ENCODE measurements around the gene FARP1. TPM values are rescaled to one million over a fixed set of nuclear protein-coding genes. Genes with fewer than 3 reads are reported as not detected.

Gene FARP1
- total RNA-seq, 1 donor from 2014 or later: 128 TPM

DNA sequence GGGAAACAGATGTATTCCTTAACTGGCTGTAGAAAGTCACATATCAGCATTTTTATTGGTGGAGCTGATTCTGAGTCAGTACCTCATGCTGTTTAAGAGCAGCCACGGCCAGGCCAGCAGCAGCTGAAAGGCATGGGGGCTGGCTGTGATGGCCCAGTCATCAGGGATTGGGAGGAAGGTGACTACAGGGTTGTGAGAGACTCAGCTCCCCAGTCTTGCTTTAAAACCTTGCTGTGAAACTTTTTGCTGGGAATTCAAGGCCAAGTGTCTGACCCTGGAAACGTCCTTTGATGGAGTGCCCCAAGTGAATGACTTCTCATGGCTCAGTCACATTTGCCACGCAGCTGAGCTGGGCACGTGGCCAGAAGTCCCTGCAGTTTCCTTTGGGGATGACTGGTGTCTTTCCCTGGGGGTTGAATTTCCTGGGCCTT, 73.3 kb downstream of the FARP1 start:
- H2AFZ ChIP-seq (ENCODE audit: low read depth, low read length): no peak overlapping the region
- peak overlapping the region; percentile 33 for H3K4me2 ChIP-seq (ENCODE audit: low read length)

DNA sequence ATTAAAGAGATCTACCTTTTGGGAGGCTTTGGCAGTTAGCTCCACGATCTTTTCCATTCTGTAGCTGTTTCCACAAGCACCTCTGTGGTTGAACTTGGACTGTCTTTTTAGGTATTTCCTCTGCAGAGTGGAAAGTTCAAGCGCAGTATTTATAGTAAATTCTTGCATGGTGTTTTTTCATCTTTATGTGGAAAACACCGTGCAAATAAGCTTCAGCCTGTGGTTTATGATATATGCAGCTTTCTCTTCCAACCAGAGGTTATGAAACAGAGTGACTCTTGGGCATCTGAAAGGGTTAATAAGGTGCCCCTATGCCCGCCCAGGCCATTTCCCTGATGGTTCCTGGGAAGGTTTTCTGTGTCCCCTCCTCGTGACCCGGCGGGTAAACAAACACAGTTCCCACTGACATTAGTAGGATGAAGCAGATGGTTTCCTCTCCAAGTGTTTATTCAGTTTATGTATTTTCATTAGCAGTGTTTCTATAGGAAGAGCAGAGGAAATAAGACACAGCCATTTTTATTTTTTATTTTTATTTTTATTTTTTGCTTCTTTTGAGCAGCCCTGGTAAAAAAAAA, 73.9 kb downstream of the FARP1 start:
- DNase-seq (ENCODE audit: low read depth): no peak
- peaks cover 6% of the 10 kb centered on the region for H3K9me3 Mint-ChIP-seq (ENCODE audit: unreplicated experiment)
- H3K79me2 ChIP-seq (ENCODE audit: insufficient read depth, low read length): peaks cover 39% of the 10 kb centered on the region
- no peak overlapping the region for H2AFZ ChIP-seq (ENCODE audit: low read depth, low read length)
- no peaks in the 10 kb centered on the region for H3K36me3 ChIP-seq (ENCODE audit: insufficient read depth, low read length)
- peaks cover 34% of the 10 kb centered on the region for H3K4me1 Mint-ChIP-seq (ENCODE audit: low read depth, unreplicated experiment)
- no peak for FAIRE-seq
- H3K27me3 ChIP-seq (ENCODE audit: insufficient read depth, low read length): no peaks in the 10 kb centered on the region
- peaks cover 19% of the 10 kb centered on the region for H3K36me3 Mint-ChIP-seq (ENCODE audit: low read depth, unreplicated experiment)
- peak overlapping the region; percentile 71 for H3K27ac ChIP-seq (ENCODE audit: low read depth, low read length)
- TF ChIP-seq, protein P1, sequence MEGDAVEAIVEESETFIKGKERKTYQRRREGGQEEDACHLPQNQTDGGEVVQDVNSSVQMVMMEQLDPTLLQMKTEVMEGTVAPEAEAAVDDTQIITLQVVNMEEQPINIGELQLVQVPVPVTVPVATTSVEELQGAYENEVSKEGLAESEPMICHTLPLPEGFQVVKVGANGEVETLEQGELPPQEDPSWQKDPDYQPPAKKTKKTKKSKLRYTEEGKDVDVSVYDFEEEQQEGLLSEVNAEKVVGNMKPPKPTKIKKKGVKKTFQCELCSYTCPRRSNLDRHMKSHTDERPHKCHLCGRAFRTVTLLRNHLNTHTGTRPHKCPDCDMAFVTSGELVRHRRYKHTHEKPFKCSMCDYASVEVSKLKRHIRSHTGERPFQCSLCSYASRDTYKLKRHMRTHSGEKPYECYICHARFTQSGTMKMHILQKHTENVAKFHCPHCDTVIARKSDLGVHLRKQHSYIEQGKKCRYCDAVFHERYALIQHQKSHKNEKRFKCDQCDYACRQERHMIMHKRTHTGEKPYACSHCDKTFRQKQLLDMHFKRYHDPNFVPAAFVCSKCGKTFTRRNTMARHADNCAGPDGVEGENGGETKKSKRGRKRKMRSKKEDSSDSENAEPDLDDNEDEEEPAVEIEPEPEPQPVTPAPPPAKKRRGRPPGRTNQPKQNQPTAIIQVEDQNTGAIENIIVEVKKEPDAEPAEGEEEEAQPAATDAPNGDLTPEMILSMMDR (IDR thresholded peaks at IDR 0.05; ENCODE audit: insufficient read depth, low read depth, low read length): no peak
- no peak for TF ChIP-seq EZH2 (IDR thresholded peaks at IDR 0.05; ENCODE audit: insufficient read depth, low read length)
- no peak overlapping the region for H3K4me3 ChIP-seq (ENCODE audit: insufficient read depth, low read depth, low read length)
- no peaks in the 10 kb centered on the region for H3K9me3 ChIP-seq (ENCODE audit: insufficient read depth, low read depth, low read length)
- no peak overlapping the region for H3K9ac ChIP-seq (ENCODE audit: low read length)
- peak overlapping the region; percentile 91 for H3K27ac Mint-ChIP-seq (ENCODE audit: unreplicated experiment)
- no peaks in the 10 kb centered on the region for H3K27me3 Mint-ChIP-seq (ENCODE audit: low read depth, unreplicated experiment)
- peaks cover 44% of the 10 kb centered on the region for H3K4me1 ChIP-seq (ENCODE audit: insufficient read depth, low read length)
- peaks cover 6% of the 10 kb centered on the region for H4K20me1 ChIP-seq (ENCODE audit: insufficient read depth, low read length)
- H3K4me2 ChIP-seq (ENCODE audit: low read length): peak overlapping the region; percentile 33
- H3K4me3 Mint-ChIP-seq (ENCODE audit: unreplicated experiment): no peak overlapping the region

More for the DNA sequence above, 73.3 kb downstream of the FARP1 start:
- Mint-ChIP-seq H3K27ac (ENCODE audit: unreplicated experiment) (peak overlapping the region; percentile 91), H3K4me3 (ENCODE audit: unreplicated experiment) (no peak overlapping the region), H3K9me3 (ENCODE audit: unreplicated experiment) (peaks cover 10% of the 10 kb centered on the region), H3K36me3 (ENCODE audit: low read depth, unreplicated experiment) (peaks cover 19% of the 10 kb centered on the region), H3K27me3 (ENCODE audit: low read depth, unreplicated experiment) (no peaks in the 10 kb centered on the region), H3K4me1 (ENCODE audit: low read depth, unreplicated experiment) (peaks cover 30% of the 10 kb centered on the region)
- no peaks in the 10 kb centered on the region for H3K27me3 ChIP-seq (ENCODE audit: insufficient read depth, low read length)
- peaks cover 7% of the 10 kb centered on the region for H4K20me1 ChIP-seq (ENCODE audit: insufficient read depth, low read length)
- TF ChIP-seq EZH2 (IDR thresholded peaks at IDR 0.05; ENCODE audit: insufficient read depth, low read length): no peak
- TF ChIP-seq, protein P1 (IDR thresholded peaks at IDR 0.05; ENCODE audit: insufficient read depth, low read depth, low read length): no peak
- H3K9me3 ChIP-seq (ENCODE audit: insufficient read depth, low read depth, low read length): no peaks in the 10 kb centered on the region
- DNase-seq (ENCODE audit: low read depth) (peak; percentile 87), FAIRE-seq (peak; percentile 92)
- H3K27ac ChIP-seq (ENCODE audit: low read depth, low read length): peak overlapping the region; percentile 71
- peaks cover 40% of the 10 kb centered on the region for H3K79me2 ChIP-seq (ENCODE audit: insufficient read depth, low read length)
- H3K4me1 ChIP-seq (ENCODE audit: insufficient read depth, low read length): peaks cover 39% of the 10 kb centered on the region
- H3K9ac ChIP-seq (ENCODE audit: low read length): peak overlapping the region; percentile 43
- no peaks in the 10 kb centered on the region for H3K36me3 ChIP-seq (ENCODE audit: insufficient read depth, low read length)
- H3K4me3 ChIP-seq (ENCODE audit: insufficient read depth, low read depth, low read length): no peak overlapping the region

DNA sequence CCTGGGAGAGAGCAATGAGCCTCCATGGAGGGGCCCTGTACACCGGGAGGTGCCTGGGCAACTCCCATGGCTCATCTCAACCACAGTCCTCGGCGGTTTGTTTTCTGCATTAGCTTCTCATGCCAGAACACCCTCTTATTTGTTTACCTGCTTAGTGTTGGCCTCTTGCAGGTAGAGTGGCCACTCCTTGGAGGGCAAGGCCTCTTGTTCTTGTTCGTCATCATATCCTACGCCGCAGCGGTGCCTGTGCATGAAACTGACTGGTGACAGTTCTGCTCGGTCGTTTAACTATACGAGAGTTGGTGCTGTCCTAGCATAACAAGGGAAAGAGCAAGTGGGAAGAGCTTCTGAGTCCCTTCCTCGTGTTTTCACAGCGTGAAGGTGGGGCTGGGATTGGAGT, 74.7 kb downstream of the FARP1 start:
- Histone ChIP-seq H3K4me2 (ENCODE audit: low read length) (no peak overlapping the region), H2AFZ (ENCODE audit: low read depth, low read length) (no peak overlapping the region)
- FAIRE-seq: no peak

More for the DNA sequence above, 74.7 kb downstream of the FARP1 start:
- Mint-ChIP-seq H3K4me1 (ENCODE audit: low read depth, unreplicated experiment) (peaks cover 40% of the 10 kb centered on the region), H3K36me3 (ENCODE audit: low read depth, unreplicated experiment) (peaks cover 15% of the 10 kb centered on the region), H3K9me3 (ENCODE audit: unreplicated experiment) (peaks cover 1% of the 10 kb centered on the region), H3K4me3 (ENCODE audit: unreplicated experiment) (no peak overlapping the region), H3K27me3 (ENCODE audit: low read depth, unreplicated experiment) (no peaks in the 10 kb centered on the region), H3K27ac (ENCODE audit: unreplicated experiment) (no peak overlapping the region)
- H3K79me2 ChIP-seq (ENCODE audit: insufficient read depth, low read length): peaks cover 31% of the 10 kb centered on the region
- no peak for DNase-seq (ENCODE audit: low read depth)
- no peak for TF ChIP-seq EZH2 (IDR thresholded peaks at IDR 0.05; ENCODE audit: insufficient read depth, low read length)
- TF ChIP-seq, protein P1 (IDR thresholded peaks at IDR 0.05; ENCODE audit: insufficient read depth, low read depth, low read length): no peak
- H3K9ac ChIP-seq (ENCODE audit: low read length): no peak overlapping the region
- no peaks in the 10 kb centered on the region for H3K9me3 ChIP-seq (ENCODE audit: insufficient read depth, low read depth, low read length)
- H3K36me3 ChIP-seq (ENCODE audit: insufficient read depth, low read length): no peaks in the 10 kb centered on the region
- no peak overlapping the region for H3K4me3 ChIP-seq (ENCODE audit: insufficient read depth, low read depth, low read length)
- peaks cover 51% of the 10 kb centered on the region for H3K4me1 ChIP-seq (ENCODE audit: insufficient read depth, low read length)
- peaks cover 13% of the 10 kb centered on the region for H4K20me1 ChIP-seq (ENCODE audit: insufficient read depth, low read length)
- H3K27ac ChIP-seq (ENCODE audit: low read depth, low read length): no peak overlapping the region
- H3K27me3 ChIP-seq (ENCODE audit: insufficient read depth, low read length): no peaks in the 10 kb centered on the region

All from astrocyte (in vitro differentiated cells and primary cell).